HCT116 (cell line): ENCODE data around the gene DOK6. TPM values are rescaled to one million over a fixed set of nuclear protein-coding genes. Genes with fewer than 3 reads are reported as not detected.

Source experiments
- ATAC-seq: fragments of 200-7000 bp; cut with Tn5 transposase; 2 replicates; pipeline ENCODE4 v1.9.1; 2020; ENCODE audit warnings: mild to moderate bottlenecking, moderate library complexity
- BruUV-seq: library from RNA; stranded (reverse); fragments of 400-500 nt; replicated peaks from 2 replicates; lab custom pipeline; 2021; lab: Mats Ljungman, UMichigan
- CTCF ChIA-PET: fragments of 300-600 bp; sonication (Branson Sonifier 250); formaldehyde crosslinking; loops from one replicate; lab custom pipeline; 2021; ENCODE audit warnings: antibody characterized with exemption; lab: Charles Lee
- POLR2A ChIA-PET: fragments of 300-600, 350-600 bp; sonication (Branson Sonifier 250); formaldehyde crosslinking; loops from one replicate; lab custom pipeline; 2021; ENCODE audit warnings: antibody characterized with exemption; lab: Charles Lee
- RAD21 ChIA-PET, 2 experiments: fragments of 300-600 bp; sonication (Branson Sonifier 250); formaldehyde crosslinking; loops; one replicate each; lab custom pipeline; 2023; ENCODE audit warnings: low total read pairs in 2 of 2; ENCODE audit not compliant: uncharacterized antibody in 2 of 2, unreplicated experiment in 2 of 2, low non-redundant PET in 1 of 2; lab: Charles Lee
- DNase-seq: peaks from one replicate; pipeline ENCODE4 v3.0.0-alpha.2; 2010; ENCODE audit warnings: low read depth, low spot score
- H2AFZ ChIP-seq: fragments of 200-600 bp; shearing (Covaris generic), sonication (generic); 2 replicates; pipeline ENCODE4 v1.6.1; 2017; ENCODE audit warnings: low read depth, mixed run types, mixed read lengths, antibody characterized with exemption, low read length; ENCODE audit not compliant: poor library complexity, severe bottlenecking
- H3K27ac ChIP-seq: 2 replicates; pipeline ENCODE4 v1.5.1; 2012; ENCODE audit warnings: low read depth, low read length
- H3K27me3 ChIP-seq: fragments of 200-600 bp; sonication (generic); 2 replicates; pipeline ENCODE4 v1.6.1; 2016; ENCODE audit warnings: mixed run types, low read length, mixed read lengths; ENCODE audit not compliant: insufficient read depth
- H3K36me3 ChIP-seq, 2 experiments: fragments of 200-500 bp in 1 of 2; fragments of 200-600 bp in 1 of 2; sonication (Bioruptor generic) in 1 of 2; sonication (generic) in 1 of 2; 2 replicates each; pipeline versions ENCODE4 v1.5.1 to v1.6.1; 2014 to 2016; ENCODE audit warnings: low read length in 2 of 2, inconsistent platforms in 1 of 2, mixed read lengths in 1 of 2, mixed run types in 1 of 2; ENCODE audit not compliant: insufficient read depth in 2 of 2, control insufficient read depth in 1 of 2
- H3K4me1 ChIP-seq, 2 experiments: fragments of 200-600 bp in 1 of 2; sonication (generic) in 1 of 2; 2 replicates each; pipeline versions ENCODE4 v1.5.1 to v1.6.1; 2012 to 2017; ENCODE audit warnings: low read length in 2 of 2, inconsistent platforms in 1 of 2, mild to moderate bottlenecking in 1 of 2, mixed read lengths in 1 of 2, mixed run types in 1 of 2, moderate library complexity in 1 of 2; ENCODE audit not compliant: insufficient read depth in 2 of 2, control insufficient read depth in 1 of 2
- H3K4me2 ChIP-seq: fragments of 200-600 bp; sonication (generic); 2 replicates; pipeline ENCODE4 v1.6.1; 2017; ENCODE audit warnings: mixed run types, low read length, mixed read lengths
- H3K4me3 ChIP-seq, 2 experiments: fragments of 200-600 bp in 1 of 2; sonication (generic) in 1 of 2; replicated peaks in 1 of 2; 2 replicates each; pipeline ENCODE4 v1.5.1; 2011 to 2016; ENCODE audit warnings: low read length in 2 of 2, control low read depth in 1 of 2, low read depth in 1 of 2, mild to moderate bottlenecking in 1 of 2, mixed read lengths in 1 of 2, mixed run types in 1 of 2
- H3K79me2 ChIP-seq: fragments of 200-600 bp; sonication (generic); 2 replicates; pipeline ENCODE4 v1.6.1; 2017; ENCODE audit warnings: mild to moderate bottlenecking, mixed run types, low read length, moderate library complexity, mixed read lengths; ENCODE audit not compliant: insufficient read depth
- H3K9ac ChIP-seq: fragments of 200-600 bp; sonication (generic); 2 replicates; pipeline ENCODE4 v1.6.1; 2016; ENCODE audit warnings: low read length, mixed read lengths
- H3K9me2 ChIP-seq: fragments of 200-600 bp; sonication (generic), shearing (Covaris generic); 2 replicates; pipeline ENCODE4 v1.6.1; 2017; ENCODE audit warnings: mixed run types, mild to moderate bottlenecking, moderate library complexity; ENCODE audit not compliant: insufficient read depth
- H3K9me3 ChIP-seq, 2 experiments: fragments of 200-500 bp in 1 of 2; fragments of 200-600 bp in 1 of 2; sonication (Bioruptor generic) in 1 of 2; sonication (generic) in 1 of 2; 2 replicates each; pipeline ENCODE4 v1.6.1; 2014 to 2017; ENCODE audit warnings: low read length in 2 of 2, mixed read lengths in 2 of 2, inconsistent platforms in 1 of 2, low read depth in 1 of 2, mild to moderate bottlenecking in 1 of 2, mixed run types in 1 of 2, moderate library complexity in 1 of 2; ENCODE audit not compliant: control insufficient read depth in 1 of 2, insufficient read depth in 1 of 2
- H4K20me1 ChIP-seq: fragments of 200-600 bp; sonication (generic), shearing (Covaris generic); 2 replicates; pipeline ENCODE4 v1.6.1; 2017; ENCODE audit warnings: mixed run types, mild to moderate bottlenecking, moderate library complexity; ENCODE audit not compliant: insufficient read depth
- ATF3 ChIP-seq: IDR thresholded peaks from 2 replicates; pipeline ENCODE4 v1.6.1; 2012
- CBX3 ChIP-seq: IDR thresholded peaks from 2 replicates; pipeline ENCODE4 v1.6.1; 2012; ENCODE audit warnings: low read depth
- CEBPB ChIP-seq: IDR thresholded peaks from 2 replicates; pipeline ENCODE4 v1.6.1; 2012; ENCODE audit warnings: low read depth
- CTCF ChIP-seq, 3 experiments: fragments of 200-600 bp in 1 of 3; sonication (generic) in 1 of 3; IDR thresholded peaks in 2 of 3; conservative IDR thresholded peaks in 1 of 3; 2 replicates each; pipeline ENCODE4 v1.5.1; 2012 to 2017; ENCODE audit warnings: low read depth in 2 of 3, low read length in 2 of 3, antibody characterized with exemption in 1 of 3, borderline replicate concordance in 1 of 3, control low read depth in 1 of 3, mild to moderate bottlenecking in 1 of 3, mixed read lengths in 1 of 3, mixed run types in 1 of 3, moderate library complexity in 1 of 3; ENCODE audit not compliant: insufficient read depth in 1 of 3
- EGR1 ChIP-seq: IDR thresholded peaks from 2 replicates; pipeline ENCODE4 v1.6.1; 2012; ENCODE audit warnings: low read depth
- ELF1 ChIP-seq: IDR thresholded peaks from 2 replicates; pipeline ENCODE4 v1.6.1; 2012; ENCODE audit warnings: low read depth, borderline replicate concordance
- EZH2phosphoT487 ChIP-seq: fragments of 200-600 bp; IDR thresholded peaks from 2 replicates; pipeline ENCODE4 v1.6.1; 2018; ENCODE audit warnings: antibody characterized with exemption, borderline replicate concordance
- JUND ChIP-seq: IDR thresholded peaks from 2 replicates; pipeline ENCODE4 v1.6.1; 2012
- POLR2A ChIP-seq: IDR thresholded peaks from 2 replicates; pipeline ENCODE4 v1.7.0; 2011; ENCODE audit warnings: borderline replicate concordance; ENCODE audit not compliant: insufficient read depth, insufficient read length; ENCODE audit errors: extremely low read depth
- POLR2AphosphoS5 ChIP-seq: IDR thresholded peaks from 2 replicates; pipeline ENCODE4 v1.6.1; 2011; ENCODE audit warnings: mild to moderate bottlenecking, low read depth, low read length, moderate library complexity
- RAD21 ChIP-seq: IDR thresholded peaks from 2 replicates; pipeline ENCODE4 v1.6.1; 2012; ENCODE audit warnings: low read depth, mild to moderate bottlenecking
- REST ChIP-seq: IDR thresholded peaks from 2 replicates; pipeline ENCODE4 v1.6.1; 2012; ENCODE audit warnings: low read depth
- SP1 ChIP-seq: IDR thresholded peaks from 2 replicates; pipeline ENCODE4 v1.6.1; 2012; ENCODE audit warnings: low read depth
- SRF ChIP-seq: IDR thresholded peaks from 2 replicates; pipeline ENCODE4 v1.6.1; 2012; ENCODE audit warnings: low read depth
- ZFX ChIP-seq: fragments of 450-650 bp; IDR thresholded peaks from 2 replicates; pipeline ENCODE4 v1.6.1; 2017
- intact Hi-C: fragments of 100-400 bp; cut with micrococcal nuclease; formaldehyde crosslinking; loops from 2 replicates; pipeline ENCODE4 v1.10.0; 2022
- total RNA-seq: library from RNA; stranded (reverse); gene quantifications from one replicate; pipeline ENCODE4 v1.2.1, GENCODE V29; 2021; ENCODE audit not compliant: unreplicated experiment

The DOK6 gene
- total RNA-seq, 1 experiment from 2014 or later, result not detected

GRCh38 chr18:69677595-69677994 is 276.9 kb downstream of the DOK6 start:
- DNase-seq, result no peak
- no peaks in the 10 kb centered on the region for H3K9me3 ChIP-seq
- no peaks in the 10 kb centered on the region for H3K4me1 ChIP-seq
- H3K4me2 ChIP-seq, result no peak overlapping the region
- ChIA-PET RAD21 (no interaction called here), CTCF (no interaction called here)
- H3K79me2 ChIP-seq, result no peaks in the 10 kb centered on the region
- no peaks in the 10 kb centered on the region for H3K27me3 ChIP-seq
- no TSS peak for BruUV-seq
- no peak for ATAC-seq
- TF ChIP-seq EZH2phosphoT487 (no peak), JUND (no peak), POLR2AphosphoS5 (no peak), EGR1 (no peak), RAD21 (no peak), SRF (no peak), ELF1 (no peak), ATF3 (no peak), CEBPB (no peak), CBX3 (no peak)
- TF ChIP-seq, all 23 proteins: peak for 0
- no peak overlapping the region for H2AFZ ChIP-seq
- POLR2A ChIA-PET, result no interaction called here
- intact Hi-C loops, result no loop called here
- H3K9ac ChIP-seq, result no peak overlapping the region
- H3K27ac ChIP-seq, result no peak overlapping the region
- no peaks in the 10 kb centered on the region for H3K9me2 ChIP-seq
- no peak overlapping the region for H3K4me3 ChIP-seq
- H4K20me1 ChIP-seq, result no peaks in the 10 kb centered on the region
- no peaks in the 10 kb centered on the region for H3K36me3 ChIP-seq

GRCh38 chr18:69680123-69680522 is 279.4 kb downstream of the DOK6 start:
- H3K79me2 ChIP-seq, result no peaks in the 10 kb centered on the region
- no peaks in the 10 kb centered on the region for H3K36me3 ChIP-seq
- ChIA-PET RAD21 (no interaction called here), CTCF (interaction anchor here (0.6 kb wide), 1 partner anchor 87 kb away, joined by 3 read pairs; no protein-coding TSS in a partner anchor), POLR2A (no interaction called here)
- no peak overlapping the region for H2AFZ ChIP-seq
- intact Hi-C loops, result no loop called here
- BruUV-seq, result no TSS peak
- TF ChIP-seq REST (no peak), ELF1 (no peak), ATF3 (no peak), ZFX (no peak), EZH2phosphoT487 (no peak), JUND (no peak), SP1 (no peak), RAD21 (no peak), CEBPB (no peak), POLR2A (no peak), CTCF (IDR thresholded peaks at IDR 0.05 in 2 of 3, conservative IDR thresholded peaks at IDR 0.05 in 1 of 3; ENCODE audit: borderline replicate concordance in 1 of 3, insufficient read depth in 1 of 3, low read depth in 2 of 3, low read length in 2 of 3) (no peak)
- DNase-seq (no peak), ATAC-seq (no peak)
- no peaks in the 10 kb centered on the region for H3K4me1 ChIP-seq
- H3K9me3 ChIP-seq, result no peaks in the 10 kb centered on the region
- H3K27ac ChIP-seq, result no peak overlapping the region
- H3K4me3 ChIP-seq, result no peak overlapping the region
- no peak overlapping the region for H3K4me2 ChIP-seq
- H3K9me2 ChIP-seq, result no peaks in the 10 kb centered on the region
- H3K27me3 ChIP-seq, result no peaks in the 10 kb centered on the region
- H4K20me1 ChIP-seq, result no peaks in the 10 kb centered on the region
- no peak overlapping the region for H3K9ac ChIP-seq
